ENCODE results near the gene CIROP. TPM values are rescaled to one million over a fixed set of nuclear protein-coding genes. Genes with fewer than 3 reads are reported as not detected.

CIROP gene
- total RNA-seq, 4 donors from 2014 or later, result not detected

GRCh38 chr14:23148591-23149249 lies 43.9 kb upstream of the CIROP start:
- WGBS, 2 donors, result 92 to 93% methylated on average over 5 of the region's 5 CpGs
- no peak for TF ChIP-seq POLR2A (IDR thresholded peaks at IDR 0.05)
- TF ChIP-seq, protein P1, sequence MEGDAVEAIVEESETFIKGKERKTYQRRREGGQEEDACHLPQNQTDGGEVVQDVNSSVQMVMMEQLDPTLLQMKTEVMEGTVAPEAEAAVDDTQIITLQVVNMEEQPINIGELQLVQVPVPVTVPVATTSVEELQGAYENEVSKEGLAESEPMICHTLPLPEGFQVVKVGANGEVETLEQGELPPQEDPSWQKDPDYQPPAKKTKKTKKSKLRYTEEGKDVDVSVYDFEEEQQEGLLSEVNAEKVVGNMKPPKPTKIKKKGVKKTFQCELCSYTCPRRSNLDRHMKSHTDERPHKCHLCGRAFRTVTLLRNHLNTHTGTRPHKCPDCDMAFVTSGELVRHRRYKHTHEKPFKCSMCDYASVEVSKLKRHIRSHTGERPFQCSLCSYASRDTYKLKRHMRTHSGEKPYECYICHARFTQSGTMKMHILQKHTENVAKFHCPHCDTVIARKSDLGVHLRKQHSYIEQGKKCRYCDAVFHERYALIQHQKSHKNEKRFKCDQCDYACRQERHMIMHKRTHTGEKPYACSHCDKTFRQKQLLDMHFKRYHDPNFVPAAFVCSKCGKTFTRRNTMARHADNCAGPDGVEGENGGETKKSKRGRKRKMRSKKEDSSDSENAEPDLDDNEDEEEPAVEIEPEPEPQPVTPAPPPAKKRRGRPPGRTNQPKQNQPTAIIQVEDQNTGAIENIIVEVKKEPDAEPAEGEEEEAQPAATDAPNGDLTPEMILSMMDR (IDR thresholded peaks at IDR 0.05), result no peak
- H3K4me3 ChIP-seq (ENCODE audit: low read depth, poor library complexity, severe bottlenecking), result no peak overlapping the region
- intact Hi-C loops (cut with DNase I; ENCODE audit: low total_unique reads), result no loop called here
- DNase-seq (ENCODE audit: low spot score in 2 of 2), result no peak

DNA sequence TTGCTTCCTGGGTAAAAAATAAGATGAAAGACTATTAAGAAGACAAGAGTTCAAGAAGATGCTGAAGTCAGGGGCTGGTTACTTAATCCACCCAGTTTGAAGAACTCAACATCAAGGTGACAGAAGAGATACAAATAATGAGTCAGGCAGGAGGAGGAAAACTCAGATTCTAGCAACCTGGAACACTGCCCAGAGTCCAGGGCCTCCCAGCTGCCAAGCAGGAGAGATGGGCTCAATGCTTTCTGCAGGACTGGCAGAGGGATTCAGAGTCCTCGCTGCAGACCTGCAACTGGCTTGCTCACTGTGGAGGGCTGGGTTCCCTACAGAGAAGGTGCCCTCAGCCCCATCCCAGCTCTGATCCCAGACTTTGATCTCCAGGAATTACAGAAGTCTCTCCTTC lies 42.9 kb upstream of the CIROP start:
- no peak for DNase-seq (ENCODE audit: low spot score in 2 of 2)
- intact Hi-C loops (cut with DNase I; ENCODE audit: low total_unique reads), result no loop called here
- WGBS, 2 donors, result 83 to 89% methylated on average over 1 of the region's 1 CpG
- H3K4me3 ChIP-seq (ENCODE audit: low read depth, poor library complexity, severe bottlenecking), result no peak overlapping the region
- no peak for TF ChIP-seq POLR2A (IDR thresholded peaks at IDR 0.05)
- TF ChIP-seq, protein P1 (IDR thresholded peaks at IDR 0.05), result no peak

DNA sequence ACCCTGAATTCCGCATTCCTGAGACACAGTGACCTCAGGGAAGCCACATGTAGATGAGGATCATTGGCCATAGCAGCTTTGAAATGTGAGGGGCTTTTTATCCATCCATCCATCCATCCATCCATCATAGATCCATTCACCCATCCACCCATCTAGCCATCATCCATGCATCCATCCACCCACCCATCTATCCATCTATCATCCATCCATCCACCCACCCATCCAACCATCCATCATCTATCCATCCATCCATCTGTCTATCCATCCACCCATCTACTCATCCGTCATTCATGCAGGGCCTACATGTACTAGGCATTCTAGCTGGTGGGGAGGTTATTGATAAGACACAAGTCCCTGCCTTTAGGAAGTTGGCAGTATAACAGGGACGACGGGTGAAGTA lies 42.2 kb upstream of the CIROP start:
- 82 to 95% methylated on average over 4 of the region's 4 CpGs for WGBS, 2 donors
- no peak overlapping the region for H3K4me3 ChIP-seq (ENCODE audit: low read depth, poor library complexity, severe bottlenecking)
- no peak for DNase-seq (ENCODE audit: low spot score in 2 of 2)
- intact Hi-C loops (cut with DNase I; ENCODE audit: low total_unique reads), result no loop called here
- TF ChIP-seq POLR2A (IDR thresholded peaks at IDR 0.05), result no peak
- TF ChIP-seq, protein P1 (IDR thresholded peaks at IDR 0.05), result no peak

DNA sequence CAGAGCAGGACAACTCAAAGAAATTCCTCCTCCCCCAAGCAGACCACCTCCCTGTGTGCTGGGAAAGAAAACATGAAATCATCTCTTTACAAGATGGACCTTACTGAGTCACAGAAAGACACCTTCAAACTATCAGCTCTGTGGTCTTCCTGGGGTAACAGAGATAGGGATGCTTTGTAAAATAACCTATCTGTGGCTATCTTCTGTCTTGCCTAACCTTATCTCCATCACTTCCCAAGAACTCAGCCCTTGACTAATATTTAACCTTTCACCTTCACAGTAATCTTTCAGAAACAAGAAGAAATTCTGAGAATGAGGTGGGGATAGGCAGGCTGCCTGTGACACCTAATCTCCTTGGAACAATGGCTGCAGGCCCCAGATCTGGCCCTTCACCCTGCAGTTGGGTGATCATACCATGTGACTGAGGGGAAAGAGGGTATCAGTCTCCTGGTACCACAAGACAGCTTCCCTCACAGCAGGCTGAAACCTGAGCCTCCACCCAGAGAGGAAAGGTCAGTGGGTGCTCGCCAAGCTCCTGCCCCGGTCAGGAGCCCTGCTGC lies 41.6 kb upstream of the CIROP start:
- TF ChIP-seq POLR2A (IDR thresholded peaks at IDR 0.05), result no peak
- TF ChIP-seq, protein P1 (IDR thresholded peaks at IDR 0.05), result no peak
- 78 to 97% methylated on average over 2 of the region's 2 CpGs for WGBS, 2 donors
- no peak overlapping the region for H3K4me3 ChIP-seq (ENCODE audit: low read depth, poor library complexity, severe bottlenecking)
- no peak for DNase-seq (ENCODE audit: low spot score in 2 of 2)
- intact Hi-C loops (cut with DNase I; ENCODE audit: low total_unique reads), result no loop called here

- DNase-seq (ENCODE audit: low spot score in 2 of 2), result peak in 1 of 2 donors; percentile 73
- 50 to 70% methylated on average over 4 of the region's 4 CpGs for WGBS, 2 donors
- intact Hi-C loops (cut with DNase I; ENCODE audit: low total_unique reads), result no loop called here
- TF ChIP-seq, protein P1 (IDR thresholded peaks at IDR 0.05), result no peak
- TF ChIP-seq POLR2A (IDR thresholded peaks at IDR 0.05), result no peak
- no peak overlapping the region for H3K4me3 ChIP-seq (ENCODE audit: low read depth, poor library complexity, severe bottlenecking)
Observed at GRCh38 chr14:23145794-23146350, 41.1 kb upstream of the CIROP start.

Measured in lower leg skin (tissue), 4 donors.